Nucleus accumbens (tissue), 56 donors: Measurements from ENCODE around the gene DKC1.
A peak's percentile ranks its signal among the peaks of the same experiment; 100 is the strongest.

ENCODE experiments used
- DNase-seq, 56 donors: peaks; one replicate each; lab custom pipeline; 2025; lab: John Stamatoyannopoulos, UW

DKC1 gene

GRCh38 chrX:154735695-154736393 lies 26.8 kb upstream of the DKC1 start:
- DNase-seq, result no peak

- DNase-seq, result no peak
Measured at GRCh38 chrX:154737136-154737535, 25.5 kb upstream of the DKC1 start.

GRCh38 chrX:154738011-154738738 lies 24.5 kb upstream of the DKC1 start:
- no peak for DNase-seq

- no peak for DNase-seq
Measured at GRCh38 chrX:154739952-154740465, 22.7 kb upstream of the DKC1 start.

GRCh38 chrX:154742613-154743012 lies 20.1 kb upstream of the DKC1 start:
- DNase-seq, result no peak

GRCh38 chrX:154748712-154749339 lies 13.8 kb upstream of the DKC1 start:
- DNase-seq, result peak in 18 of 56 donors; percentile 1 to 45 (median 11)

GRCh38 chrX:154749856-154750255 lies 12.8 kb upstream of the DKC1 start:
- DNase-seq, result no peak

GRCh38 chrX:154750301-154751202 lies 12.1 kb upstream of the DKC1 start, which contains the start of gene GAB3:
Gene GAB3, minus strand, starts transcription at chrX:154751077. Its CDS starts 52 bp downstream, at chrX:154751025.
- DNase-seq, result peak in 4 of 56 donors; percentile 1 to 9 (median 4)

- no peak for DNase-seq
Measured at GRCh38 chrX:154751203-154751668, 11.4 kb upstream of the DKC1 start.

- no peak for DNase-seq
Measured at GRCh38 chrX:154751669-154752271, 10.9 kb upstream of the DKC1 start.

- no peak for DNase-seq
Measured at GRCh38 chrX:154758696-154759095, 4.0 kb upstream of the DKC1 start.

- no peak for DNase-seq
Measured at GRCh38 chrX:154761977-154762536, 607 bp upstream of the DKC1 start.

GRCh38 chrX:154774622-154775021 lies 12.0 kb downstream of the DKC1 start:
- DNase-seq, result no peak

- peak in 29 of 56 donors; percentile 1 to 77 (median 31) for DNase-seq
Measured at GRCh38 chrX:154775419-154776349, 13.0 kb downstream of the DKC1 start.

- DNase-seq, result no peak
Measured at GRCh38 chrX:154776753-154777152, 14.1 kb downstream of the DKC1 start.

- DNase-seq, result no peak
Measured at GRCh38 chrX:154779261-154779660, 16.6 kb downstream of the DKC1 start.

GRCh38 chrX:154780968-154781367 lies 18.3 kb downstream of the DKC1 start:
- DNase-seq, result no peak
